NCI-H128 (cell line): Measurements from ENCODE around the gene RRN3.
"Not testable (repeated sequence)": the region's sequence is repeated elsewhere in the genome, so short reads cannot be mapped to it uniquely, and the experiment has no call there.

ENCODE experiments used
- DNase-seq: peaks from one replicate; lab custom pipeline; 2025; ENCODE audit not compliant: unreplicated experiment; lab: John Stamatoyannopoulos, UW

Gene RRN3

DNA sequence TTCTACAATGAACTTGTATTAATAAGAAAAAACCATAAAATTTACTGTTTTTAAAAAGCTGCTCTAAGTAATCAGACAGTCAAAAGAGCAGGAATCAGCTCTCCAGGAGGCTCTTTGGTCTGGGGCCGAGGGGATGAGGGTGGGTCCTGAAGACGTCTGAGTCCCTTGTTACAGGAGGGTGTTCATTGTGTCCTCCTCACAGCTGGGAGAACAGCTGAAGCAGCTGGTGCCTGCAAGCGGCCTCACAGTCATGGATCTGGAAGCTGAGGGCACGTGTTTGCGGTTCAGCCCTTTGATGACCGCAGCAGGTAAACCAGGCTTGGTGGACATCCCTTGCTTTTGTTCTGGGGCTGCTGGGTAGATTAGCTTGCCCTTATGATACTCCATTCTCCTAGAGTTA, 64.3 kb downstream of the RRN3 start:
- DNase-seq = not testable (repeated sequence)

DNA sequence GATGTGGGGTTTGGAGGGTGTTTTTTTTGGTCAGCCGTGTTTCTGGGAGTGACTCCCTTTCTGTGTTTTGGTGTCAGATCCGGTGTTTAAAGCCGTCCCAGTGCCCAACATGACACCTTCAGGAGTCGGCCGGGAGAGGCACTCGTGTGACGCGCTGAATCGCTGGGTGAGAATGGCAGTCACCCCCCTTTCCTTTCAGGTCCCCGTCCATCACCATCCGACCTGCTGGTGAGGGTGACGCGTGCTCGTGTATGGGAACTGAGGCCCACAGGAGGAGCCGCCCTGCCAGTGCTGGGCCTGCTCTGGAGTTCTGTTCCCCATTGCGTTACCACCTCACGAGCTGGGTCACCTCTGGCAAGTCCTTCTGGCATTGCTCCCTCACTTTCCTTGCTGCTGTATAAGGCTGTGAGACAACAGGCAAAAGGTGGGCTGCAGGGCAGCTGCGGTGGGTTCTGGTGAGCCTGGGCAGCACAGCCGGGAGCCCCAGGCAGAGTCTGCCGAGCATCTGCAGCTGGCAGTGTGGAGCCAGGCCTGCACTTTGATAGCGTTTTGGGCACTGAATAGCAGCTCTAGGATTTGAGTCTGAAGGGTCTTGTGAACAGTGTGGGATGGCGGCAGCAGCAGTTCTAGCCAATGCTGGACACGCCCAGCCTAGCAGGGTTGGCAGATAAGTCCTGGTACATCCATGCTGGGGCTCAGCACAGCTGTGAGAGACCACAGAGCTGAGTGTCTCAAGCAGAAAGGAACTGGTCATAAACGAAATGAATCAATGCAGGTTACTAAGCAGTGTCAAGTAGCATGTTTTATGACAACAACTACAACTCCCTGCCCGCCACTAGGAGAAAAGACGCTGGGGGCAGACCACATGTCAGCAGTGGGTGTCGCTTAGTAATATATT, 65.0 kb downstream of the RRN3 start:
- not testable (repeated sequence) for DNase-seq

DNA sequence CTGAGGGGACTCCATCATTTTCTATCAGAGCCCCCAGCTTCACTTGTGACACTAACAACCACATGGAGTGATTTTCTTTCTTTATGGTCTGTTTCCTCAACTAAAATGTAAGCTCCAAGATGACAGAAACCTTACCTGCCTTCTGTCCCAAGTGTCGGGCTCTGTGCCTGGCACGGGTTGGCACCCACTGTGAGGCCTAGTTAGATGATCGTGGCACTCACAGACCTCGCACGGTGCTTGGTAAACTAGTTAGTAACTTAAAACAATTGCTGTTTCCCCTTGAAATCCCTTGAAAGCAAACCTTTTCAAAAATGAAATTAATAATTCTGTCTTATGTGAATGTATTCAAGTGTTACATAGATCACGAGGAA, 65.7 kb downstream of the RRN3 start:
- DNase-seq = not testable (repeated sequence)

DNA sequence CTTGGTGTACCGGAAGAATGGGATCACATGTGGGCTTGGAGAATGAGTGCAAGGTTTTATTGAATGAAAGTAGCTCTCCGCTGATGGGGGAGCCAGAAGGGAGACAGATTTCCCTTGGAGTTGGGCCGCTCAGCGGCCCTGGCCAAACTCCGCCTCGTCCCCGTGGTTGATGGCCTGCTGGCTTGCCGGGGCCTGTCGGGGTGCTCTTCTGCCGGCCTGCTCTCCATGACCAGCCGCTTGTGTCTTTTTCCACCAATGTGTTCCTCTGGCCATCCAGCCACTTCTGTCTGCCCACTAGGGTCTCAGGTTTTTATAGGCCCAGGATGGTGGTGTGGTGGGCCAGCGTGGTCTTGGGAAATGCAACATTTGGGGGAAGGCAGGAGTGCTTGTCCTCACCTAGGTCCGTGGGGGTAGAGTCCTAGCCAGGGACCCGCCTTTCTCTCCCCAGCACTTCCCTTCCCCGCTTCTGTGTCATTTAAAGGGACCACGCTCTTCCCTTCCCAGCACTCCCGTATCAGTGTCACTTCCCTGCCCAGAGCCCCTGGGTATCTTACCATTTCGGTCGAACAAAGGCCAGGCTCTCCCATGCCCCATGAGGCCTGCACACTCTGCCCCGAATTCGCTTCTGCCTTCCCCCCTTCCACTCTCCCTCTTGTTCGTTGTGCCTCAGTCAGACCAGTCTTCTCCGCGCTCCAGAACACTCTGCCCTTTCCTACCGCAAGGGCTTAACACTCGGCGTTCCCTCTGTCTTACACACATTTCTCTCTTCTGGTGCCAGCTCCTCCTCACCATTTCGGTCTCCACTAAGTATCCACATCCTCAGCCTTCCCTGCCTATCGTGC, 66.3 kb downstream of the RRN3 start:
- not testable (repeated sequence) for DNase-seq

DNA sequence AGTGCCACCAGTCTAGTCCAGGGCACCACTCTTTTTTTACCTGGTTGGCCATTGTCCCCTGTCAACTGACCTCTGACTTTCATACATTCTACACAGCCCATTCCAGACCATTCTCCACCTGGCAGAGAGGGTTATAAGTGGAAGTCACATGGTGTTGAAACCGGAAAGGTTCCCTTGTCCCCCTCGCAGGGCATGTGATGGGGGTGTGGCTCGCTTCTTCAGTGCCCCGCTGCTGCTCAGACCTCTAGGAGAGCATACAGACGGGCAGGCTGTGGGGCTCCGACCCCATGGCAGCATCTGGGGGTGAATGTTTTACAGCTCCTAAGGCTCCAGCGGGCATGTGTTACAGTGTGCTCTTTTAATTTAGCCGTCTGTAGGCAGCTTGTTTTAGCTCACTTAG, 67.0 kb downstream of the RRN3 start:
- not testable (repeated sequence) for DNase-seq

DNA sequence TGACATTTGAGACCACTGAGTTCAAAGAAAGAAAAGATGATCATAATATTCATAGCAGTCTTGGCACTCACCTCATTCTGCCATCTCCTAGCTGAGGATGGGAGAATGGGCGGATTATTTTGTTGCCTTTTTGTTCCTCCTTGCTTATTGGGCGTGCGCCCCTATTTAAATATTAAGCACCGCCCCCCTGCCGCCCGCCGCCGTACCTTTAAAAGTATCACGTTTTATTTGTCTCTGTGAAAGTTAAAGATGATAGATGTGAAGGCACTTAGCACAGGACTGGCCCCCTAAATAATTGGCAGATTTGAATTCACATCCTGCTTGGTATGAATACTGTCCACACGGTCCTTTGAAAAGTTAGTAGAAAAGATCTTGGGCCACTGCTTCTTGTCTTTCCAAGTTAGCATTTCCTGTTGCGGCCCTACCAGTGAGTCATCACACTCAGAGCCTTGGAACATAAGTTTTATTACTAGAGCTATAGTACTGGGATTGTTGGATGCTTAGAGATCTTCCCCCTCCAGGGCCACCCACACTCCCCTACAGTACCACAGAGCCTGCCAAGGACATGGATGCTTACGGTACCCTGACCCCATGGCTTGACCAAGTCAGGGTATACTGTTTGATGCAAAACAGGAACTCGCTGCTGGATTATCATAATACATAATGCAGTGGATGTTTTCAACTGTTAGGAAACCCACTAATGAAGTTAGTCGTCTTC, 68.7 kb downstream of the RRN3 start:
- DNase-seq = not testable (repeated sequence)

DNA sequence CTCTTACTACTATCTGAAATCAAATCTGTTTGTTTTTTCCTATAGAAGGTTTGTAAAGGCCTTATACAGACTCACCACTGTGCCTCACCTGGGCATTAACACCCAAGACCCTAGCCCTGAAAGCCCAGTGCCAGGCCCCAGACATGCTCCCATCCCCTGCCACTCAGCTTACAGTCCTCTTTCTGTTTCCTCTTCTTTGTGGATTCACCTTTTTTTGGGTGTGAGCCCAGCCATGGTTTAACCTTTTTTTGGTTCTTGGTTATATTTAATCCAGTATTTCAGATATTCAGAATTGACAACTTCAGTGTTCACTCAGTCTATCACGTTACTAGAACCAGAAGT, 69.2 kb downstream of the RRN3 start:
- not testable (repeated sequence) for DNase-seq

DNA sequence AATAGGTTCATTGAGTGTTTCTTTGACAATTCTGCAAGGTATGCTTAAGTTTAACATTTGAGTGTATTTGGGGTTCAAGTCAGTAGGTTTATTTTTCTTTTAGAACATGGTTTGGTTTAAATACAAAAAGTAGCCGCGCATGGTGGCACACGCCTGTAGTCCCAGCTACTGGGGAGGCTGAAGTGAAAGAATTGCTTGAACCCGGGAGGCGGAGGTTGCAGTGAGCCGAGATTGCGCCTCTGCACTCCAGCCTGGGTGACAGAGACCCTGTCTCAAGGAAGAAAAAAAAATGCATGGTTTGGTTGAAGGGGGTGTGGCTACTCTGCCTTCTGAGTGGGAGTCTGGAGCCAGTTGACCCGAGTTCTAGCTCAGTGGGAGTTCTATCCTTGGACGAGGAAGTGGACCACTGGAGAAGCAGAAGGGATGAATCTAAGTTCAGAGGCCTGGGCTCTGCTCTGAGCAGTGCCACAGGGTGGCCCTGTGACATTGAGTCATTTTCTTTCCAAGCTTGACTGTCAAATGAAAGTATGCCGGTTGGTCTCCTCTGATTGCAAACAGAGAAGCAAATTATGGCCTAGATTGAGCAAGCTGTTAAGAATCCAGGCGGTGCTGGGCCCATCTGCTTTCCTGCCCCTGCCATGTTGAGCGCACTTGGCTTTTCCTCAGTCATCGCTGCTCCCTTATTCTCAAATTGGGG, 70.5 kb downstream of the RRN3 start:
- not testable (repeated sequence) for DNase-seq

DNA sequence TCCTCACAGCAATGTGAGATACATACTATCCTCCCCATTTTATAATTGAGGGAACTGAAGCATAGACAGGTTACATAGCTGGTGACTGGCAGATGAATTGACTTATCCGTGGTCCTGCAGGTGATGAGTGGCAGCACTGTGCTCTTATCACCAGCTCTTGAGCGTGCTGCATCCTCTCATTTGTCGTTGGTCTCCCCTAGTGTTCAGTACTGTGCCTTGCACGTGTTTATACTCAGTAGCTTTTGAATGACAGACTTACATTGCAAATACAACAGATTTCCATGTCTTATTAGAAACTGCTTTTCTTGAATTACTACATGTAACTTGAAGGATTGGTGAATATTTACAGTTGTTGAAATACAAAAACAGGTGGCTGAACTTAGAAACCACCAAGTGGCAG, 71.9 kb downstream of the RRN3 start:
- DNase-seq = not testable (repeated sequence)

DNA sequence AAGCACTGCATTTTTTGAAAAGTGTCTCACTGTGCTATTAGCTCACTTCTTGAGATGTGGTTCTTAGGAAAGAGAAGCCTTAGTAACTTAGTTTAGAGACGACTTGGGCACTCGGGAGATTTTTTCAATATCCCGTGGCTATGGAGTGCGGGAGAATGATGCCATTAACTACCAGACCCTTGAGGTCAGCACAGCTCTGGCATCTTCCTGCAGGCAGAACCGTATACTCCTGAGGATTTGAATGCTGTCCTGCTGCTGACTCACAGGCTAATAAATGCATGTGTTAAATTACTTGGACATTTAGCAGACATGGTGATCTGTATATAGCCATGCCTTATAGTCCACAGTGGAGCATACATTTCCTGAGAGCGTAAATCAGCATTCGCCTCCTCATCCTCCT, 72.6 kb downstream of the RRN3 start:
- DNase-seq = not testable (repeated sequence)

DNA sequence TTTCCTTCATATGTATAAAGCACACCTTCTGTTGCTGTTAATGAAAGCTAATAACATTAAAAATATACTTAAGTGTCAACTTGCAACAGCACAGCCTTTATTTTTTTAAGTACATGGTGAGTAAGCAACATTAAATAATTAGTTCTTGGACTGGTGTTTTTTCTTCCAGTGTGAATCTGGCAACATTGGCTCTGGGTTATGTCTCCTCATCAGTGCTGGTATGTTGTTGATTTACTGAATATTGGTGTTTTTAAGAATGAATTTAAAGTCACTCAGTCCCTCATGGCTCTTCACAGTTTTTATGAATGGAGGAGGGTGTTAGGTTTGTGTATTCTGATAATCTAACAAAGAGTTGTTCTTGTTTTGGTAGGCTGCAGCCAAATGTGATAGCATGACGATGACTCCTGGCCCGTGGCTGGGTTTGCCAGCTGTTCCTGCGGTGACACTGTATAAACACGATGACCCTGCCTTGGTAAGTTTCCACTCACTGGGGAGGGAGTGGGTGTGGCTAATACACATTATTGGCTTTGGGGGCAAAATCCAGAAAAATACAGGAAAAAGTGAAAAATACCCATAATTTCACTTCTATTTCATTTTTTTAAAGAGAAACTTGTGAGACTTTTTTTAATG, 77.0 kb downstream of the RRN3 start:
- DNase-seq = not testable (repeated sequence)

DNA sequence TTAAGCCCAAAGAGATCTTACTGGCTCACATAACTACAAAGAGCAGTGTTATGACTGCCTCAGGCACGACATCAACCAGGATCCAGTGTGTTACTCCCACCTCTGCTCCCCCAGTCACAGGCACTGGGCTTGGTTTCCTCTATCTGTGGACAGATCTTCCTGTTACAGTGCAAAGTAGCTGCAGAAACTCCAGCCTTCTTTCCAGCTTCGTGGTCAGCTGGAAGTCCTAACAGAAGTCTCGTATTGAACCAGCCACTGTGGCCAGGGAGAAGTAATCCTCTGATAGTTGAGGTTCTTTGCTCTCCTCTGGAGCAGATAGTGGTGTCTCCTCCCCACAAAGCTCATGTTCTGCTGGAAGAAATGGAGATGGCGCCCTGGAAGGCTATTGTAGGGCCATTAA, 77.7 kb downstream of the RRN3 start:
- DNase-seq = not testable (repeated sequence)

DNA sequence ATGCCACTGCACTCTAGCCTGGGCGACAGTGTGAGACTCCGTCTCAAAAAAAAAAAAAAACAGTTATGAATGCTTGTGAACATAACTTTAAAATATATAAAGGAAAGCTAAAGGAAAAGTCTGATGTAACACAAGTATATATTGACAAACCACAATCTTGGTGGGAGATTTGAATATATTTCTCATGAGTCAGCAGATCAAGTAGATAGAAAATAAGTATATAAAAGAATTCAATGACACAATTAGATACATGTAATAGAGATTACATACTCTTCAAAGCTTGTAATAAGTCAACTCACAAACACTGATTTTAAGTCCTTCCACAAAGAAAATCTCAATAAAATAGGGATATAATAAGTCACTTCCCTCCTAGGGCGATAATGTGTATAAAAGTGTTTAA, 78.4 kb downstream of the RRN3 start:
- not testable (repeated sequence) for DNase-seq

DNA sequence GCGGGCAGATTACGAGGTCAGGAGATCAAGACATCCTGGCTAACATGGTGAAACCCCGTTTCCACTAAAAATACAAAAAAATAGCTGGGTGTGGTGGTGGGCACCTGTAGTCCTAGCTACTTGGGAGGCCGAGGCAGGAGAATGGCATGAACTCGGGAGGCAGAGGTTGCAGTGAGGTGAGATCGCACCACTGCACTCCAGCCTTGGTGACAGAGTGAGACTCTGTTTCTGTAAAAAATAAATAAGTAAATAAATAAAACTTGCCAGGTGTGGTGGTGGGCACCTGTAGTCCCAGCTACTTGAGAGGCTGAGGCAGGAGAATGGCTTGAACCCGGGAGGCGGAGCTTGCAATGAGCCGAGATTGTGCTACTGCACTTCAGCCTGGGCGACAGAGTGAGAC, 81.1 kb downstream of the RRN3 start:
- not testable (repeated sequence) for DNase-seq
